Tibial nerve (tissue), 4 donors: ENCODE results near the gene TRIM45. TPM values are rescaled to one million over a fixed set of nuclear protein-coding genes. Genes with fewer than 3 reads are reported as not detected.

Experiments used
- DNase-seq, 2 donors: peaks; one replicate each; pipeline ENCODE4 v3.0.0-alpha.2; 2019; ENCODE audit warnings: low spot score in 2 of 2
- H3K27ac ChIP-seq, 4 donors: fragments of 200-600 bp; sonication (generic) in 3 of 4; one replicate each; pipeline ENCODE4 v1.5.1; 2017 to 2019; ENCODE audit warnings: mild to moderate bottlenecking in 1 of 4
- H3K27me3 ChIP-seq, 2 donors: fragments of 200-600 bp; sonication (generic) in 1 of 2; one replicate each; pipeline versions ENCODE4 v1.5.1 to v1.6.0; 2017 to 2019
- H3K36me3 ChIP-seq, 3 donors: fragments of 200-600 bp; sonication (generic); one replicate each; pipeline ENCODE4 v1.5.1; 2018 to 2019
- H3K4me1 ChIP-seq, 4 donors: fragments of 200-600 bp; sonication (generic) in 3 of 4; one replicate each; pipeline ENCODE4 v1.5.1; 2017 to 2019
- H3K4me3 ChIP-seq, 4 donors: fragments of 200-600 bp; sonication (generic) in 3 of 4; one replicate each; pipeline ENCODE4 v1.5.1; 2017 to 2019; ENCODE audit warnings: mild to moderate bottlenecking in 1 of 4, moderate library complexity in 1 of 4
- H3K9me3 ChIP-seq, 4 donors: fragments of 200-600 bp; sonication (generic) in 3 of 4; one replicate each; pipeline ENCODE4 v1.5.1; 2017 to 2019
- CTCF ChIP-seq, 5 experiments: fragments of 200-600 bp in 3 of 5; fragments of 450-650 bp in 2 of 5; sonication (generic) in 3 of 5; IDR thresholded peaks; one replicate each; pipeline ENCODE4 v1.5.1; 2016 to 2019; ENCODE audit warnings: antibody characterized with exemption in 5 of 5, mild to moderate bottlenecking in 3 of 5, moderate library complexity in 2 of 5
- EP300 ChIP-seq, 2 donors: sonication (generic); formaldehyde crosslinking; IDR thresholded peaks; one replicate each; pipeline ENCODE4 v1.6.1; 2017; ENCODE audit warnings: antibody characterized with exemption in 2 of 2, mild to moderate bottlenecking in 1 of 2
- POLR2A ChIP-seq, 2 donors: fragments of 450-650 bp; IDR thresholded peaks; one replicate each; pipeline ENCODE4 v1.6.1; 2017; ENCODE audit warnings: antibody characterized with exemption in 2 of 2, mild to moderate bottlenecking in 2 of 2, moderate library complexity in 2 of 2
- WGBS, 2 donors: methylation state at CpG; one replicate each; pipeline ENCODE4 v1.1.5; 2018; 5-methylcytosine and 5-hydroxymethylcytosine counted together
- total RNA-seq, 4 donors: library from RNA; depleted of rRNA; stranded (reverse); fragments of >200 nt; gene quantifications; one replicate each; pipeline ENCODE4 v1.1.0, GENCODE V29; 2016

Gene TRIM45
- total RNA-seq, result 1 to 10 TPM; 3.3 to 6.9 (median 4.8) TPM

- Histone ChIP-seq H3K36me3 (peaks cover 0 to 10% (median 0%) of the 10 kb centered on the region in 3 donors), H3K9me3 (no peaks in the 10 kb centered on the region), H3K4me3 (peak within 1 kb of the TSS; percentile 60 to 78 (median 70)), H3K4me1 (peaks cover 0 to 16% (median 6%) of the 10 kb centered on the region in 4 donors), H3K27ac (peak within 1 kb of the TSS; percentile 76 to 91 (median 83)), H3K27me3 (no peaks in the 10 kb centered on the region)
- WGBS, 2 donors, result 0 to 1% methylated on average over 49 to 58 of the region's 71 CpGs
- TF ChIP-seq POLR2A (IDR thresholded peaks at IDR 0.05), result peak; percentile 41 to 60
- TF ChIP-seq EP300 (IDR thresholded peaks at IDR 0.05), result peak in 1 of 2 donors; percentile 78
- TF ChIP-seq CTCF (IDR thresholded peaks at IDR 0.05), result peak; percentile 63 to 88 (median 77)
- DNase-seq, result peak; percentile 97
Observed at GRCh38 chr1:117121589-117122329, at the start of gene TRIM45. TSS of gene TRIM45 (minus strand) at chr1:117121749. CDS start at chr1:117121201, 548 bp downstream.

- Histone ChIP-seq H3K36me3 (no peaks in the 10 kb centered on the region), H3K27ac (no peak overlapping the region), H3K27me3 (no peaks in the 10 kb centered on the region), H3K4me1 (peaks cover 0 to 4% (median 0%) of the 10 kb centered on the region in 4 donors), H3K4me3 (no peak overlapping the region), H3K9me3 (no peaks in the 10 kb centered on the region)
- no peak for DNase-seq
- TF ChIP-seq EP300 (IDR thresholded peaks at IDR 0.05), result no peak
- no peak for TF ChIP-seq POLR2A (IDR thresholded peaks at IDR 0.05)
- TF ChIP-seq CTCF (IDR thresholded peaks at IDR 0.05), result no peak
- 69 to 73% methylated on average over 4 of the region's 4 CpGs for WGBS, 2 donors
Observed at GRCh38 chr1:117169871-117170596, 48.5 kb upstream of the TRIM45 start.

- Histone ChIP-seq H3K9me3 (no peaks in the 10 kb centered on the region), H3K36me3 (no peaks in the 10 kb centered on the region), H3K27ac (no peak overlapping the region), H3K27me3 (no peaks in the 10 kb centered on the region), H3K4me3 (no peak overlapping the region), H3K4me1 (peaks cover 0 to 4% (median 0%) of the 10 kb centered on the region in 4 donors)
- TF ChIP-seq CTCF (IDR thresholded peaks at IDR 0.05) (no peak), EP300 (IDR thresholded peaks at IDR 0.05) (no peak), POLR2A (IDR thresholded peaks at IDR 0.05) (no peak)
- no peak for DNase-seq
Observed at GRCh38 chr1:117167402-117167801, 45.9 kb upstream of the TRIM45 start.

GRCh38 chr1:117166076-117166475 is 44.5 kb upstream of the TRIM45 start:
- Histone ChIP-seq H3K9me3 (no peaks in the 10 kb centered on the region), H3K27me3 (no peaks in the 10 kb centered on the region), H3K27ac (no peak overlapping the region), H3K4me1 (no peaks in the 10 kb centered on the region), H3K4me3 (no peak overlapping the region), H3K36me3 (no peaks in the 10 kb centered on the region)
- TF ChIP-seq POLR2A (IDR thresholded peaks at IDR 0.05), result no peak
- no peak for TF ChIP-seq CTCF (IDR thresholded peaks at IDR 0.05)
- no peak for TF ChIP-seq EP300 (IDR thresholded peaks at IDR 0.05)
- no peak for DNase-seq
- WGBS, 2 donors, result 73 to 100% methylated on average over 2 of the region's 2 CpGs

GRCh38 chr1:117164209-117164608 is 42.7 kb upstream of the TRIM45 start:
- H3K9me3 ChIP-seq, result no peaks in the 10 kb centered on the region
- H3K27ac ChIP-seq, result no peak overlapping the region

More at GRCh38 chr1:117164209-117164608, 42.7 kb upstream of the TRIM45 start:
- DNase-seq, result no peak
- Histone ChIP-seq H3K36me3 (no peaks in the 10 kb centered on the region), H3K27me3 (no peaks in the 10 kb centered on the region), H3K4me1 (no peaks in the 10 kb centered on the region), H3K4me3 (no peak overlapping the region)
- WGBS, 2 donors, result 92 to 95% methylated on average over 4 of the region's 4 CpGs
- no peak for TF ChIP-seq EP300 (IDR thresholded peaks at IDR 0.05)
- TF ChIP-seq POLR2A (IDR thresholded peaks at IDR 0.05), result no peak
- TF ChIP-seq CTCF (IDR thresholded peaks at IDR 0.05), result no peak
